NCI-H460 (cell line): ENCODE results near the gene BAG3. TPM values are rescaled to one million over a fixed set of nuclear protein-coding genes. Genes with fewer than 3 reads are reported as not detected.
A peak's percentile ranks its signal among the peaks of the same experiment; 100 is the strongest.
"Not testable (repeated sequence)": the region's sequence is repeated elsewhere in the genome, so short reads cannot be mapped to it uniquely, and the experiment has no call there.

Experiments used
- DNase-seq: peaks from one replicate; pipeline ENCODE4 v3.0.0-alpha.2; 2016; ENCODE audit warnings: low read depth; ENCODE audit errors: extremely low read depth
- total RNA-seq: library from RNA; depleted of rRNA; stranded (reverse); fragments of >200 nt; shearing (Covaris generic); gene quantifications from 2 replicates; pipeline ENCODE4 v1.2.3, GENCODE V29; 2014

Gene BAG3
- total RNA-seq, 1 experiment from 2014 or later = 17.6 TPM

- DNase-seq = no peak
Observed at GRCh38 chr10:119638982-119639381, 12.2 kb upstream of the BAG3 start.

- no peak for DNase-seq
Observed at GRCh38 chr10:119640384-119640783, 10.8 kb upstream of the BAG3 start.

- no peak for DNase-seq
Observed at GRCh38 chr10:119640875-119641526, 10.2 kb upstream of the BAG3 start.

DNA sequence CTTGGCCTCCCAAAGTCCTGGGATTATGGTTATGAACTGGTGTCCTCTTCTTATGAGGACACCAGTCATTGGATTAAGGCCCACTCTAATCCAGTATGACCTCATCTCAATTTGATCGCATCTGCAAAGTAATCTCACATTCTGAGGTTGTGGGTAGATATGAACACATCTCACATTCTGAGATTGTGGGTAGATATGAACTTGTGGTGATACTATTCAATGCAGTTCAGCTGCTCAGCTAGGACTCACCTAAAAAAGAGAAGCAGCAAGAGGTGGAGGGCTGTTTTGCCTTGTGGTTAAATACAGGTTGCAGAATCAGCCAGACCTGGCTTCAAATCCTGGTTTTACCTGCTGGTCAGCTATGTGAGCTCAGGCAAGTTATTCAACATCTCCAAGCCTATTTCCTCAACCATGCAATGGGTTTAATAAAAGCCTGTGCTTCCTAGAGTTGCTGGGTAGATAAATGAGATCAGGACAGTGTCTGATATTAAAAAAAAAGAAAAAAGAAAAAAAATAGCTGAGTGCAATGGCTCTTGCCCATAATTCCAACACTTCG lies 8.5 kb upstream of the BAG3 start:
- DNase-seq = no peak

DNA sequence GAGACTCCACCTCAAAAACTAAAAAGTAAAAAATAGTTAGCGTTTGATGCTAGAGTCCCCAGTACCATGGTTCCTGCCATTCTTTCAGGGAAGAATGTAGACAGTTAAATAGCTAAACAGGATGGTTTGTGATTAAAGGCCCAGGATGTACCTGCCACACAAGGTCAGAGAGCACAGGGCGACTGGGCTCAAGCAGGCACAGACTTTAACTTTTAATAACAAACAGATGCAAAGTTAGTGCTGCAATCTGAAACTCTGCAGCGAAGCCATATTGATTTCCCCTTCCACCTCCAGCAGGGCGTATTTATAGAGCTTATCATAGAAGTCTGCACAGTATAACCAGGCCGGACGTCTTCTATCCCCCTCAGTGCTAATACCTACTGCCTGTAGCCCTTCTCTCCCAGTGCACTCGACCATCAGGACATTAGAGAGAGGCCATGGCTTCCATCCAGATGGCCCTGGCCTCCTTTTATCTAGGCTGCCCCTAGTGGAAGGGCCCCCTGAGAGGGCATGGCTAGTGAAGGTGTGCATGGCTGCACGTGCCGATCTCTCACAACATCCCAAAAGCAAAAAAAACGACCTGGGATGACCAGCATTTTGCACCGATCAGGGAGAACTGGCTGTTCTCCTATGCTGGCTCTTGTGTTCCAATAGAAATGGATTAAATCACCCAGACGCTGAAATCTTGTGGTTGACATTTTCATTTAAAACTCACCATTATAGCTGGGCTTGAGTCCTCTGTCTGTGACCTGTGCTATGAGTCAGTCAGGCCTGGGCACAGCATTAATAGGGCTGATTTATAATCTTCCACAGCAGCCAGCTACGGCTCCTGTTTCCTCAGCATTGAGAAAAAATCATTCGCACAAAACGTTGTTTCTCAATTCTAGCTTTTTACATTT lies 7.6 kb upstream of the BAG3 start:
- DNase-seq = no peak

DNA sequence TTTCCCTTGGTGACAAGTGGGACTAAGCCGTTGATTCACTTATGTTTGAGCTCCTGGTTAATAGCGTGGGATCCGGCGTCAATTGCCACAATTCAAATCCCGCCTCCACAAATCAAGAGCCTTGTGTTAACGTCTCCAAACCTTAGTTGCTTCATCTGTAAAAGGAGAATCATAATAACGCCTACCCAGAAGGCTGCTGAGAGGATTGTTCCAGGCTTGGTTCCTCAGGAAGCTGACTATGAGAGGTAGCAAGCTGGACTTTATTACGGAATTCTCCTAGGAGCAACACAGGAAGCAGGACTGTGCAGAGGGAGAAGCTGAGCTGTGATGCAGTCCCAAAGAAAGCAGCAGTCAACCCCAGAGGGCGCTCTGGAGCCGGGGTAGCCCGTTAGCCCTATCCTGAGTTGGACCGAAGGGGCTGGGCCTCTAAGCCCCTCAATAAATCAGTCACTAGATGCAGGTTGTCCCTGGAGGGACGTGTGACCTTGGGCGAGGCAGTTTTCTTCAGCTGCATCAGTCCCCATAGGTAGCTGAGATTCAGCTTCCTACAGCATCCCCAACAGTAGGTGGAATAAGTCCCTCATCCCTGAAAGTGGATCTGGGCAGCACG lies 6.9 kb upstream of the BAG3 start:
- no peak for DNase-seq

GRCh38 chr10:119644994-119645393 lies 6.2 kb upstream of the BAG3 start:
- no peak for DNase-seq

GRCh38 chr10:119650062-119650461 lies 1.1 kb upstream of the BAG3 start:
- DNase-seq = no peak

GRCh38 chr10:119651514-119652360 lies 557 bp downstream of the BAG3 start:
- no peak for DNase-seq

DNA sequence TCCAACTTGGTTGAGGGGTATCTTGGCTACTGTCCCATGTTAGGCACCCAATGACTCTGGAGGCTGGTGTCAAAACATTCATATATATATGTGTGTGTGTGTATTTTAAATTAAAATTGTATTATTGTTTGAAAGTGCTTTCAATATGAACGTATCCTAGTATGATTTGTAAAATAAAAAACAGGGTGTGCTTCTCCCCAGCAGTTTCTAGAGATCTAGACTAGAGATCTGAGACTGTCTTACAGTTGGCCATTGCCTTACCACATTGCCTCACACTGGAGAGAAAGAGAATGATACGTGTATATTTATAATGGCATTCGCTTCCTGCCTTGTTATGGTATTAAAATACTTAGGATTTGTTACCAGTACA lies 1.2 kb downstream of the BAG3 start:
- peak; percentile 55 for DNase-seq

DNA sequence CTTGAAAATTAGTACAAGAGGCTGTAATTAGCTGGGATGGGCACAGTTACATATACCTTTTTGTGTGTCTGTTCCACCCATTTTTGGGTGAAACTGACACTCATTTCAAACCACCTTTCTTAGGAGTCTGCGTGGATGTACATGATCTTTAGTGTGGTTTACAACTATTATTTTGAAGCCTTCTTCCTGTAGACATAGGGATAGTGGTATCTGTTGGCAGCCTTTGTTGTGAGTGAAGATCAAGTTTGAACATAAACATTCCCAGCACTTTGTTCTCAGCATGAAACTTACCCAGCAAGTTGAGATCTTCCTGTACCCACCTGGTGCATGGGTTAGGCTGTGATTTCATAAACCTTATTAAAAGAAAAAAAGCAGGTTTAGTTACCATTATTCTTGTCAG lies 2.0 kb downstream of the BAG3 start:
- no peak for DNase-seq

GRCh38 chr10:119653916-119654315 lies 2.7 kb downstream of the BAG3 start:
- no peak for DNase-seq

DNA sequence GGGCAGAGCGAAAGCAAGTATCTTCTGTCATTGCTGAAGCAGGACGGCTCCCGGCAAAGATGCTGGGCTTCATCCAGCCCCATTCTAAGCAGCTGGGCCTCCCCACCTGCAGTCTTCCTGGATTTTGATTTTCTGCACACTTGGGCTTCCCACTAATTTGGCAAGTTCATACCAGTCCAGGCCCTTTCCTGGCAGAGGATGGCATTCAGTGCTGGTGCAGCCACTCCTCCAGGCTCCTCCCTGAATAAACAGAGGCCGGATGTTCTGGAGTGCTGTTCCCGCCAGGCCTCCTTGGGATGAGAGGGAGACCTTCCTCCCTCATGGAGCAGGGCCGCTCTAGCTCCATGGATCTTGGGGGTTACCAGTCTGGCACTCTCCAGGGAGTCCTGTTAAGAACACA lies 3.4 kb downstream of the BAG3 start:
- peak; percentile 44 for DNase-seq

- peak; percentile 70 for DNase-seq
Observed at GRCh38 chr10:119655566-119656001, 4.4 kb downstream of the BAG3 start.

- DNase-seq = no peak
Observed at GRCh38 chr10:119656760-119657159, 5.6 kb downstream of the BAG3 start.

GRCh38 chr10:119657725-119658124 lies 6.5 kb downstream of the BAG3 start:
- DNase-seq = no peak

- peak; percentile 87 for DNase-seq
Observed at GRCh38 chr10:119658274-119658673, 7.1 kb downstream of the BAG3 start.

DNA sequence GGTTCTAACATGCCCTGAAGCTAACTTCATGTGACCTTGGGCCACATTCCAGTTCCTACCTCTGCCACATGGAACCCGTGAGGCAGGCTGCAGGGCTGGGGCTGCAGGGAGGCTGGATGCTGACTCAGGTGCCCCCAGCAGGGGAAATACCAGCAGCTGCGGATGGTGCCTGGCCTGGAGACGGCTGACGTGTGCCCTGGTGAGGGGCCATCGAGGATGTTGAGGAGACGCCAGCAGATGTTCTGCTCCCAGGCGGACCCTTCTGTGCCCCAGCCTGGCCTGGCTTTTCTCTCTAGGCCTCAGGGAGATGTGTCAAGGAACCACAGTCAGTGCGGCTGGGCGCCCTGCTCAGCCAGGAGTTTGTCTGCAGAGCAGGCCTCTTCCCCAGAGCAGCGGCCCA lies 8.8 kb downstream of the BAG3 start:
- no peak for DNase-seq

- DNase-seq = not testable (repeated sequence)
Observed at GRCh38 chr10:119662076-119662605, 11.0 kb downstream of the BAG3 start.
